ENCODE results near the gene PEX3.

GRCh38 chr6:143405373-143406154, 45.0 kb upstream of the PEX3 start:
- TF ChIP-seq CTCF (IDR thresholded peaks at IDR 0.05 in 8 of 11, conservative IDR thresholded peaks at IDR 0.05 in 3 of 11) = no peak
- no peak for TF ChIP-seq POLR2A (IDR thresholded peaks at IDR 0.05)
